ENCODE measurements around the gene STPG2. TPM values are rescaled to one million over a fixed set of nuclear protein-coding genes. Genes with fewer than 3 reads are reported as not detected.

STPG2 gene
- total RNA-seq, 4 donors from 2014 or later = 0.90 to 2.4 (median 1.5) TPM

- Histone ChIP-seq H3K4me1 (no peaks in the 10 kb centered on the region), H3K36me3 (no peaks in the 10 kb centered on the region), H3K27ac (no peak overlapping the region), H3K9me3 (no peaks in the 10 kb centered on the region), H3K4me3 (no peak overlapping the region), H3K27me3 (no peaks in the 10 kb centered on the region)
- no peak for DNase-seq (ENCODE audit: low spot score in 2 of 2)
- TF ChIP-seq CTCF (IDR thresholded peaks at IDR 0.05) = no peak
Measured at GRCh38 chr4:98098764-98099163, 44.5 kb downstream of the STPG2 start.

GRCh38 chr4:98094118-98094517 lies 49.2 kb downstream of the STPG2 start:
- WGBS, 2 donors = 88 to 96% methylated on average over 2 of the region's 2 CpGs
- no peaks in the 10 kb centered on the region for H3K9me3 ChIP-seq
- H3K4me3 ChIP-seq = no peak overlapping the region
- no peak for TF ChIP-seq CTCF (IDR thresholded peaks at IDR 0.05)
- TF ChIP-seq POLR2A (IDR thresholded peaks at IDR 0.05) = no peak
- TF ChIP-seq EP300 (IDR thresholded peaks at IDR 0.05) = no peak
- H3K36me3 ChIP-seq = no peaks in the 10 kb centered on the region
- no peaks in the 10 kb centered on the region for H3K27me3 ChIP-seq
- no peaks in the 10 kb centered on the region for H3K4me1 ChIP-seq
- no peak overlapping the region for H3K27ac ChIP-seq
- DNase-seq (ENCODE audit: low spot score in 2 of 2) = no peak

- no peak overlapping the region for H3K4me3 ChIP-seq
- no peaks in the 10 kb centered on the region for H3K9me3 ChIP-seq
- DNase-seq (ENCODE audit: low spot score in 2 of 2) = no peak
- H3K27ac ChIP-seq = no peak overlapping the region
- TF ChIP-seq POLR2A (IDR thresholded peaks at IDR 0.05) = no peak
- no peak for TF ChIP-seq EP300 (IDR thresholded peaks at IDR 0.05)
- no peak for TF ChIP-seq CTCF (IDR thresholded peaks at IDR 0.05)
- 82 to 92% methylated on average over 2 of the region's 2 CpGs for WGBS, 2 donors
- no peaks in the 10 kb centered on the region for H3K27me3 ChIP-seq
- H3K4me1 ChIP-seq = no peaks in the 10 kb centered on the region
- H3K36me3 ChIP-seq = no peaks in the 10 kb centered on the region
Measured at GRCh38 chr4:98093662-98094061, 49.6 kb downstream of the STPG2 start.

- no peak overlapping the region for H3K27ac ChIP-seq
- 15 to 21% methylated on average over 2 of the region's 2 CpGs for WGBS, 2 donors
- DNase-seq (ENCODE audit: low spot score in 2 of 2) = no peak
- no peak overlapping the region for H3K4me3 ChIP-seq
- TF ChIP-seq EP300 (IDR thresholded peaks at IDR 0.05) (no peak), CTCF (IDR thresholded peaks at IDR 0.05) (peak in 3 of 5 experiments; percentile 15 to 43 (median 39)), POLR2A (IDR thresholded peaks at IDR 0.05) (no peak)
- no peaks in the 10 kb centered on the region for H3K4me1 ChIP-seq
- no peaks in the 10 kb centered on the region for H3K9me3 ChIP-seq
- no peaks in the 10 kb centered on the region for H3K36me3 ChIP-seq
- H3K27me3 ChIP-seq = no peaks in the 10 kb centered on the region
Measured at GRCh38 chr4:98092833-98093439, 50.3 kb downstream of the STPG2 start.

GRCh38 chr4:98081936-98082335 lies 61.3 kb downstream of the STPG2 start:
- no peaks in the 10 kb centered on the region for H3K4me1 ChIP-seq
- no peak for TF ChIP-seq POLR2A (IDR thresholded peaks at IDR 0.05)
- no peak for TF ChIP-seq CTCF (IDR thresholded peaks at IDR 0.05)
- TF ChIP-seq EP300 (IDR thresholded peaks at IDR 0.05) = no peak
- 96% methylated on average over 2 of the region's 2 CpGs for WGBS, 2 donors
- no peak overlapping the region for H3K27ac ChIP-seq
- H3K36me3 ChIP-seq = no peaks in the 10 kb centered on the region
- DNase-seq (ENCODE audit: low spot score in 2 of 2) = no peak
- H3K9me3 ChIP-seq = no peaks in the 10 kb centered on the region
- no peak overlapping the region for H3K4me3 ChIP-seq
- no peaks in the 10 kb centered on the region for H3K27me3 ChIP-seq
